HepG2 (cell line): ENCODE measurements around the gene DCDC2. TPM values are rescaled to one million over a fixed set of nuclear protein-coding genes. Genes with fewer than 3 reads are reported as not detected.

Experiments
- BCL6 ChIP-seq: IDR thresholded peaks from 2 replicates; pipeline ENCODE4 v1.6.1; 2016; ENCODE audit warnings: missing genetic modification reagents, missing compliant biosample characterization
- CCDC6 ChIP-seq: sonication (generic); formaldehyde crosslinking; IDR thresholded peaks from 2 replicates; pipeline ENCODE4 v1.8.1; 2022; ENCODE audit warnings: mild to moderate bottlenecking, missing genetic modification reagents, moderate library complexity
- CREB1 ChIP-seq, 2 experiments: fragments of 450-650 bp in 1 of 2; IDR thresholded peaks; 2 replicates each; pipeline ENCODE4 v1.6.1; 2016 to 2017; ENCODE audit warnings: control low read depth in 1 of 2, mild to moderate bottlenecking in 1 of 2, missing compliant biosample characterization in 1 of 2, missing genetic modification characterization in 1 of 2
- CREM ChIP-seq, 2 experiments: sonication (generic) in 1 of 2; formaldehyde crosslinking in 1 of 2; IDR thresholded peaks; 2 replicates each; pipeline versions ENCODE4 v1.4.0 to v1.6.1; 2016 to 2020; ENCODE audit warnings: antibody characterized with exemption in 1 of 2, mild to moderate bottlenecking in 1 of 2, missing genetic modification reagents in 1 of 2
- DPF2 ChIP-seq: sonication (generic); formaldehyde crosslinking; IDR thresholded peaks from 2 replicates; pipeline ENCODE4 v1.4.0; 2020; ENCODE audit warnings: mild to moderate bottlenecking, low read depth, missing genetic modification reagents, borderline replicate concordance
- EP300 ChIP-seq, 3 experiments: sonication (generic) in 1 of 3; formaldehyde crosslinking in 1 of 3; IDR thresholded peaks; 2 replicates each; pipeline versions ENCODE4 v1.5.1 to v1.6.1; 2011 to 2020; ENCODE audit warnings: low read depth in 2 of 3, low read length in 2 of 3, borderline replicate concordance in 1 of 3, improper control_type of control experiment in 1 of 3, mild to moderate bottlenecking in 1 of 3, missing genetic modification reagents in 1 of 3, moderate library complexity in 1 of 3
- HNF4A ChIP-seq: sonication (generic); formaldehyde crosslinking; IDR thresholded peaks from 2 replicates; pipeline ENCODE4 v1.4.0; 2020; ENCODE audit warnings: missing genetic modification reagents
- JUN ChIP-seq: sonication (generic); formaldehyde crosslinking; IDR thresholded peaks from 2 replicates; pipeline ENCODE4 v1.4.0; 2020; ENCODE audit warnings: mild to moderate bottlenecking, missing genetic modification reagents
- NR2F1 ChIP-seq, 2 experiments: fragments of 450-650 bp in 1 of 2; formaldehyde crosslinking in 1 of 2; IDR thresholded peaks; 2 replicates each; pipeline versions ENCODE4 v1.5.0 to v1.6.1; 2016 to 2020; ENCODE audit warnings: mild to moderate bottlenecking in 1 of 2, missing compliant biosample characterization in 1 of 2, missing genetic modification reagents in 1 of 2, moderate library complexity in 1 of 2
- NR2F6 ChIP-seq, 2 experiments: IDR thresholded peaks; 2 replicates each; pipeline ENCODE4 v1.6.1; 2016; ENCODE audit warnings: antibody characterized with exemption in 1 of 2, mild to moderate bottlenecking in 1 of 2
- POLR2AphosphoS5 ChIP-seq: IDR thresholded peaks from 2 replicates; pipeline ENCODE4 v1.6.1; 2012; ENCODE audit warnings: low read depth, low read length
- PPARG ChIP-seq: conservative IDR thresholded peaks from 2 replicates; pipeline ENCODE4 v1.6.1; 2016; ENCODE audit warnings: missing biosample characterization, missing genetic modification reagents
- SNAPC4 ChIP-seq: sonication (generic); formaldehyde crosslinking; IDR thresholded peaks from 2 replicates; pipeline ENCODE4 v1.4.0; 2020; ENCODE audit warnings: mild to moderate bottlenecking, missing genetic modification reagents
- SOX13 ChIP-seq, 3 experiments: fragments of 450-650 bp in 1 of 3; sonication (generic) in 1 of 3; formaldehyde crosslinking in 1 of 3; IDR thresholded peaks in 2 of 3; conservative IDR thresholded peaks in 1 of 3; 2 replicates each; pipeline versions ENCODE4 v1.5.0 to v1.6.1; 2016 to 2020; ENCODE audit warnings: antibody characterized with exemption in 1 of 3, mild to moderate bottlenecking in 1 of 3, missing compliant biosample characterization in 1 of 3, missing genetic modification reagents in 1 of 3, moderate library complexity in 1 of 3
- SOX6 ChIP-seq, 2 experiments: fragments of 450-650 bp in 1 of 2; sonication (generic) in 1 of 2; formaldehyde crosslinking in 1 of 2; IDR thresholded peaks; 2 replicates each; pipeline versions ENCODE4 v1.4.0 to v1.6.1; 2017 to 2020; ENCODE audit warnings: antibody characterized with exemption in 1 of 2, mild to moderate bottlenecking in 1 of 2, missing genetic modification reagents in 1 of 2
- SP5 ChIP-seq: IDR thresholded peaks from 2 replicates; pipeline ENCODE4 v1.6.1; 2016; ENCODE audit warnings: low read depth, borderline replicate concordance
- ZNF44 ChIP-seq: sonication (generic); formaldehyde crosslinking; IDR thresholded peaks from 2 replicates; pipeline ENCODE4 v1.5.1; 2020; ENCODE audit warnings: mild to moderate bottlenecking, missing genetic modification reagents
- ZNF629 ChIP-seq: sonication (generic); formaldehyde crosslinking; conservative IDR thresholded peaks from 2 replicates; pipeline ENCODE4 v1.5.0; 2020; ENCODE audit warnings: missing genetic modification reagents
- polyA plus RNA-seq, 8 experiments: library from polyadenylated mRNA; depleted of rRNA in 3 of 8; stranded (reverse) in 7 of 8; unstranded in 1 of 8; fragments of >200 nt; fragmentation: Illumina TruSeq in 4 of 8; extraction: Trizol in 4 of 8; gene quantifications; 2 replicates each; pipeline versions ENCODE4 v1.2.1 to v1.2.3, GENCODE V29; 2011 to 2016; ENCODE audit warnings: low read depth in 4 of 8, missing spikeins in 1 of 8, mixed read lengths in 1 of 8; ENCODE audit not compliant: insufficient read depth in 1 of 8
- total RNA-seq, 5 experiments: library from RNA; depleted of rRNA; stranded (reverse); fragments of >200 nt; fragmentation: Illumina TruSeq; extraction: Trizol; gene quantifications; 2 replicates each; pipeline ENCODE4 v1.2.3, GENCODE V29; 2016; ENCODE audit warnings: low read depth in 1 of 5

The DCDC2 gene
- total and polyA plus RNA-seq, 2 of the 13 experiments (the other 11 are each of a cell fraction or from before 2014, with no cell fraction given), result 9.0 to 36.2 TPM

GRCh38 chr6:24323632-24324337 is 34.1 kb downstream of the DCDC2 start (continued):
- TF ChIP-seq CREM (IDR thresholded peaks at IDR 0.05) (peak; percentile 82), CREM (CRISPR knock-in tag; IDR thresholded peaks at IDR 0.05) (no peak), SP5 (CRISPR knock-in tag) (peak; percentile 66), JUN (peak; percentile 90), POLR2AphosphoS5 (no peak), ZNF629 (CRISPR knock-in tag) (no peak), SOX6 (IDR thresholded peaks at IDR 0.05) (no peak), SOX6 (CRISPR knock-in tag; IDR thresholded peaks at IDR 0.05) (peak; percentile 94), NR2F6 (IDR thresholded peaks at IDR 0.05) (peak; percentile 87), NR2F6 (CRISPR knock-in tag; IDR thresholded peaks at IDR 0.05) (peak; percentile 78), PPARG (peak; percentile 61), ZNF44 (CRISPR knock-in tag) (no peak), DPF2 (CRISPR knock-in tag) (0 out of 2 replicates have a peak, but pooled peaks have one; percentile 35), SNAPC4 (CRISPR knock-in tag) (no peak), EP300 (IDR thresholded peaks at IDR 0.05; ENCODE audit: low read depth in 2 of 2, low read length in 2 of 2) (peak; percentile 51 to 77; a peak in 2 of 4 replicates), EP300 (CRISPR knock-in tag; IDR thresholded peaks at IDR 0.05; ENCODE audit: borderline replicate concordance) (no peak; the same call in 1 of the 2 replicates), CREB1 (IDR thresholded peaks at IDR 0.05) (no peak), CREB1 (CRISPR knock-in tag; IDR thresholded peaks at IDR 0.05) (peak; percentile 45; the same call in 1 of the 2 replicates), SOX13 (IDR thresholded peaks at IDR 0.05) (peak; percentile 81), SOX13 (CRISPR knock-in tag; conservative IDR thresholded peaks at IDR 0.05 in 1 of 2, IDR thresholded peaks at IDR 0.05 in 1 of 2) (peak in 1 of 2 experiments; percentile 96; a peak in 2 of 4 replicates), HNF4A (CRISPR knock-in tag) (peak; percentile 62), CCDC6 (CRISPR knock-in tag) (no peak), NR2F1 (CRISPR knock-in tag; IDR thresholded peaks at IDR 0.05) (0 out of 4 replicates have a peak, but pooled peaks of 1 of the 2 experiments have one; percentile 11), BCL6 (CRISPR knock-in tag) (peak; percentile 82)
- TF ChIP-seq, all 625 proteins: peak for 68
